Smooth muscle cell (in vitro differentiated cells): Measurements from ENCODE around the gene PLEKHA7. TPM values are rescaled to one million over a fixed set of nuclear protein-coding genes. Genes with fewer than 3 reads are reported as not detected.

Experiments
- DNase-seq: peaks from one replicate; lab custom pipeline; 2025; ENCODE audit not compliant: unreplicated experiment; lab: John Stamatoyannopoulos, UW
- H2AFZ ChIP-seq: fragments of 200-600 bp; sonication (generic); 2 replicates; pipeline ENCODE4 v1.6.0; 2016; ENCODE audit warnings: antibody characterized with exemption, low read depth, mild to moderate bottlenecking
- H3F3A ChIP-seq: fragments of 200-600 bp; sonication (generic); 2 replicates; pipeline ENCODE4 v1.6.0; 2017; ENCODE audit warnings: antibody characterized with exemption, low read depth
- H3K27ac ChIP-seq: fragments of 200-600 bp; sonication (generic); 2 replicates; pipeline ENCODE4 v1.5.1; 2016; ENCODE audit warnings: low read depth, mild to moderate bottlenecking
- H3K27me3 ChIP-seq: fragments of 200-600 bp; sonication (generic); 2 replicates; pipeline ENCODE4 v1.6.1; 2016; ENCODE audit warnings: low read depth, mild to moderate bottlenecking
- H3K36me3 ChIP-seq: fragments of 200-600 bp; sonication (generic); 2 replicates; pipeline ENCODE4 v1.5.1; 2016; ENCODE audit warnings: low read depth
- H3K4me1 ChIP-seq: fragments of 200-600 bp; sonication (generic); 2 replicates; pipeline ENCODE4 v1.5.1; 2016; ENCODE audit warnings: low read depth
- H3K4me2 ChIP-seq: fragments of 200-600 bp; sonication (generic); 2 replicates; pipeline ENCODE4 v1.6.0; 2016; ENCODE audit warnings: mild to moderate bottlenecking
- H3K4me3 ChIP-seq: fragments of 200-600 bp; sonication (generic); 2 replicates; pipeline ENCODE4 v1.5.1; 2016; ENCODE audit warnings: mild to moderate bottlenecking
- H3K79me2 ChIP-seq: fragments of 200-600 bp; sonication (generic); 2 replicates; pipeline ENCODE4 v1.6.0; 2016; ENCODE audit warnings: low read depth, mild to moderate bottlenecking
- H3K9ac ChIP-seq: fragments of 200-600 bp; sonication (generic); 2 replicates; pipeline ENCODE4 v1.6.0; 2016; ENCODE audit warnings: low read depth
- H3K9me3 ChIP-seq: fragments of 200-600 bp; sonication (generic); replicated peaks from 2 replicates; pipeline ENCODE4 v1.5.1; 2016; ENCODE audit warnings: low read depth
- H4K20me1 ChIP-seq: fragments of 200-600 bp; sonication (generic); 2 replicates; pipeline ENCODE4 v1.6.0; 2016; ENCODE audit warnings: low read depth
- WGBS: methylation state at CpG from one replicate; pipeline ENCODE4 v1.1.7; 2016; ENCODE audit warnings: low lambda C conversion rate; 5-methylcytosine and 5-hydroxymethylcytosine counted together
- polyA plus RNA-seq: library from polyadenylated mRNA; unstranded; fragments of >200 nt; fragmentation: Nextera tagmentation; extraction: Ambion mirVana; gene quantifications from 2 replicates; pipeline ENCODE4 v1.2.1, GENCODE V29; 2016
- total RNA-seq: library from RNA; depleted of rRNA; stranded (reverse); fragments of >200 nt; gene quantifications from 2 replicates; pipeline ENCODE4 v1.2.3, GENCODE V29; 2014
- TF ChIP-seq, protein P1 (sequence below): fragments of 200-600 bp; sonication (generic); IDR thresholded peaks from 2 replicates; pipeline ENCODE4 v1.5.1; 2017; ENCODE audit warnings: borderline replicate concordance, mild to moderate bottlenecking, antibody characterized with exemption; ENCODE audit not compliant: insufficient read depth, poor library complexity, severe bottlenecking

Gene PLEKHA7
- total and polyA plus RNA-seq, 2 experiments from 2014 or later: 0.19 to 22.2 TPM

DNA sequence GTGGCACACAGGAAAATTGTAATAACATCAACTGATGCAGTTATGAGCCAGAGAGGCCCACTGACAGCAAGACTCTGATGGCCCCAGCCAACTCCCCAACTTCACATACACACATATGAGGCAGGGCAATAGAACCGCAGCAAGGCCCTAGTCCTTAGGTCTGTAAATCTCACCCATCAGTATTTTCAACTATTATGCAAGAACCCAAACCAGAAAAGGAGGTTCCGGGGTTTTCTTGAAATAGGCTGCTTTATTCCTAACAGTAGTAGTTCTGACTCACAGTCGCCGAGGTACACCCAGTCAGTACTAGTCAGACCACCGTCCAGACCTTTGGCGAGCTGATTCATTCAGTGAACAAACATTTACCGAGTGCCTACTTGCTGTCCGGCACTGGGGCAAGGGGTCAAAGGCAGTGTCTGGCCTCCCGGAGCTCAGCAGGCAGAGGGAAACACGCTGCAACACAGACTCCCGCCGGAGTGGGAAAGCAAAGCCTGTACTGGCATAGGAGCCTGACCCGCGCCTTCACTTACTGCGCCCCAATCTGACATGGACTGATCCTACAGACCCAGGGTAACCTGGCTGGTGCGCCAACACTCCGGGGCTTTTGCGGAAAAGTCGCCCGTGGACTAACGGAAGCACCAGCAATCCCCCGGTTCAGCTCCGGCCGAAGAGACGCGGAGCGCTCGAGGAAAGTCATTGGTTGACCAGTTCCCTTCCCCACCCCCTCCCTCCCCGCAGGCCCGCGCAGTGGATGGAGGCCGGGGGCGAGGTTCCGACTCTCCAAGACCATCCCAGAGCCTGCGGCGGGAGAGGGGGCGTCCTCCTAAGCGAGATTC lies 1.3 kb downstream of the PLEKHA7 start:
- TF ChIP-seq, protein P1, sequence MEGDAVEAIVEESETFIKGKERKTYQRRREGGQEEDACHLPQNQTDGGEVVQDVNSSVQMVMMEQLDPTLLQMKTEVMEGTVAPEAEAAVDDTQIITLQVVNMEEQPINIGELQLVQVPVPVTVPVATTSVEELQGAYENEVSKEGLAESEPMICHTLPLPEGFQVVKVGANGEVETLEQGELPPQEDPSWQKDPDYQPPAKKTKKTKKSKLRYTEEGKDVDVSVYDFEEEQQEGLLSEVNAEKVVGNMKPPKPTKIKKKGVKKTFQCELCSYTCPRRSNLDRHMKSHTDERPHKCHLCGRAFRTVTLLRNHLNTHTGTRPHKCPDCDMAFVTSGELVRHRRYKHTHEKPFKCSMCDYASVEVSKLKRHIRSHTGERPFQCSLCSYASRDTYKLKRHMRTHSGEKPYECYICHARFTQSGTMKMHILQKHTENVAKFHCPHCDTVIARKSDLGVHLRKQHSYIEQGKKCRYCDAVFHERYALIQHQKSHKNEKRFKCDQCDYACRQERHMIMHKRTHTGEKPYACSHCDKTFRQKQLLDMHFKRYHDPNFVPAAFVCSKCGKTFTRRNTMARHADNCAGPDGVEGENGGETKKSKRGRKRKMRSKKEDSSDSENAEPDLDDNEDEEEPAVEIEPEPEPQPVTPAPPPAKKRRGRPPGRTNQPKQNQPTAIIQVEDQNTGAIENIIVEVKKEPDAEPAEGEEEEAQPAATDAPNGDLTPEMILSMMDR: no peak
- 6% methylated on average over 36 of the region's 38 CpGs for WGBS
- peaks cover 76% of the 10 kb centered on the region for H3K27me3 ChIP-seq

DNA sequence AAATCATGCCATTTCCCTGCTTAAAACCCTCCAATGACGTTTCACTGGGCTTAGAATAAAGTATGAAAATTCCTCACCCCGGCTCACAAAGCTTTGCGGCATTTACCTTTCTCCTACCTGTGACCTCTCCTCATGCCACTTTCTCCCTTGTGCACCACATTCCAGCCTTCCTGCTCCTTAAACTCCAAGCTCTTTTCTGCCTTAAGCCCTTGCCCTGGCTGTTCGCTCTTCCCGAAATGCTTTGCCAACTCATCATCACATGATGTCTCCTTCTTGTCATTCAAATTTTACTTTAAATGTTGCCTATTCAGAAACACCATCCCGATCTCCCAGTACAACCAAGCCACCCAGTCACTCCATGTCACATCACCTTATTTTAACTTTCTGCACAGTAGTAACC lies 2.0 kb downstream of the PLEKHA7 start:
- Histone ChIP-seq H3F3A (peaks cover 5% of the 10 kb centered on the region), H3K4me1 (peaks cover 6% of the 10 kb centered on the region), H3K79me2 (no peaks in the 10 kb centered on the region), H3K27ac (no peak overlapping the region), H3K9me3 (no peaks in the 10 kb centered on the region), H3K4me3 (peak overlapping the region; percentile 64), H4K20me1 (no peaks in the 10 kb centered on the region), H3K36me3 (no peaks in the 10 kb centered on the region), H3K4me2 (no peak overlapping the region), H3K9ac (no peak overlapping the region), H2AFZ (no peak overlapping the region), H3K27me3 (peaks cover 69% of the 10 kb centered on the region)
- WGBS: 58% methylated on average over 6 of the region's 6 CpGs
- DNase-seq: no peak
- TF ChIP-seq, protein P1: no peak

More for the DNA sequence above, 1.3 kb downstream of the PLEKHA7 start:
- Histone ChIP-seq H3K36me3 (no peaks in the 10 kb centered on the region), H3K4me3 (peak overlapping the region; percentile 64), H4K20me1 (no peaks in the 10 kb centered on the region), H3F3A (peaks cover 5% of the 10 kb centered on the region), H3K27ac (no peak overlapping the region), H3K9ac (peak overlapping the region; percentile 4), H3K9me3 (no peaks in the 10 kb centered on the region), H3K79me2 (no peaks in the 10 kb centered on the region), H3K4me2 (peak overlapping the region; percentile 98), H3K4me1 (peaks cover 6% of the 10 kb centered on the region), H2AFZ (peak overlapping the region; percentile 26)
- DNase-seq: no peak

DNA sequence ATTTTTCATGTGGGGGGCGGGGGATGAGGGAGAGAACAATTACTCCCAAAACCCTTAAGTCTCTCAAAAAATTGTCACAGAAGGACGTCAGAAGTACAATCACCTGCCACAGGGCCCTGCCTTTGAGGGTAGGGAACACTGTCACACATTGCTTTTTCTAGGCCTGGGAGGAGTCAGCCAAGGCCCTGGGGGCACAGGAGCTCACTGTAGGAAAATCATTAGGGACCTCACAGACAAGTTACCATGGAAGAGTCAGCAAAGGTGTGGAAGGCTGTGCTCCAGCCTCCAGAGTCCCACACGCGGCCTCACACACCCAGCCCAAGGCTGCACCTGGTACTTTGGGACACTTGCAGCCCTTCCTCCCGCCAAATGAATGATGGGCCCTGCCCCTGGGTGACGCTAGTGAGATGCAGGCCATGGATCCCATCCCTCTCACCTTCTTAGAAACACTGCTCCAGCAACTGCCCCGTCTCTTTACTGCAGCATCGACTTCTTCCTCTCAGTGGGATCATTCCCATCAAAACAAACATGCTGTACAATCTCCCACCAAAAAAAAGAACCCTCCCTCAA lies 3.3 kb downstream of the PLEKHA7 start:
- 80% methylated on average over 8 of the region's 8 CpGs for WGBS
- Histone ChIP-seq H3K27me3 (peaks cover 56% of the 10 kb centered on the region), H3K4me2 (no peak overlapping the region), H3F3A (peaks cover 5% of the 10 kb centered on the region), H3K4me1 (peaks cover 6% of the 10 kb centered on the region), H3K9ac (no peak overlapping the region), H3K79me2 (no peaks in the 10 kb centered on the region), H3K27ac (no peak overlapping the region), H3K36me3 (no peaks in the 10 kb centered on the region), H3K4me3 (no peak overlapping the region), H3K9me3 (no peaks in the 10 kb centered on the region), H2AFZ (no peak overlapping the region), H4K20me1 (no peaks in the 10 kb centered on the region)
- DNase-seq: no peak
- TF ChIP-seq, protein P1: no peak
